ENCODE measurements around the gene VPS8. TPM values are rescaled to one million over a fixed set of nuclear protein-coding genes. Genes with fewer than 3 reads are reported as not detected.

The VPS8 gene
- total RNA-seq, 3 donors from 2014 or later (not counting 1 experiment from before 2014, with no cell fraction given): 89.3 to 127 (median 115) TPM

GRCh38 chr3:184811663-184811998, 335 bp upstream of the VPS8 start:
- DNase-seq: no peak
- H3K27me3 Mint-ChIP-seq (ENCODE audit: low read depth in 2 of 2): peaks cover 0 to 6% of the 10 kb centered on the region in 2 donors
- no peaks in the 10 kb centered on the region for H3K9me3 ChIP-seq (ENCODE audit: control insufficient read depth, insufficient read depth, low read length)
- peaks cover 26 to 47% of the 10 kb centered on the region in 2 donors for H3K4me1 Mint-ChIP-seq
- peak overlapping the region; percentile 91 for H3K4me3 Mint-ChIP-seq
- H3K4me3 ChIP-seq (ENCODE audit: low read length): peak overlapping the region; percentile 95
- WGBS (ENCODE audit: insufficient coverage): 0% methylated on average over 3 of the region's 3 CpGs
- H3K27ac Mint-ChIP-seq: peak overlapping the region; percentile 84 to 95
- no peak for TF ChIP-seq CTCF (IDR thresholded peaks at IDR 0.05)
- no peak for ATAC-seq
- no peaks in the 10 kb centered on the region for H3K9me3 Mint-ChIP-seq
- H3K36me3 Mint-ChIP-seq: no peaks in the 10 kb centered on the region
- no peaks in the 10 kb centered on the region for H3K36me3 ChIP-seq (ENCODE audit: control insufficient read depth, insufficient read depth, low read length)
- peaks cover 8% of the 10 kb centered on the region for H3K4me1 ChIP-seq (ENCODE audit: control insufficient read depth, insufficient read depth, low read length)
- intact Hi-C loops (cut with micrococcal nuclease): no loop called here
- H3K27ac ChIP-seq (ENCODE audit: low read length): no peak overlapping the region
- no peaks in the 10 kb centered on the region for H3K27me3 ChIP-seq (ENCODE audit: control insufficient read depth, insufficient read depth, low read length)

- DNase-seq (no peak), ATAC-seq (peak in 1 of 3 donors; percentile 34)
- WGBS (ENCODE audit: insufficient coverage): 8% methylated on average over 17 of the region's 17 CpGs
- Histone ChIP-seq H3K4me3 (ENCODE audit: low read length) (peak overlapping the region; percentile 95), H3K9me3 (ENCODE audit: control insufficient read depth, insufficient read depth, low read length) (no peaks in the 10 kb centered on the region), H3K36me3 (ENCODE audit: control insufficient read depth, insufficient read depth, low read length) (peaks cover 3% of the 10 kb centered on the region), H3K27me3 (ENCODE audit: control insufficient read depth, insufficient read depth, low read length) (no peaks in the 10 kb centered on the region), H3K27ac (ENCODE audit: low read length) (peak overlapping the region; percentile 79), H3K4me1 (ENCODE audit: control insufficient read depth, insufficient read depth, low read length) (peaks cover 8% of the 10 kb centered on the region)
- no peak for TF ChIP-seq CTCF (IDR thresholded peaks at IDR 0.05)
- H3K27me3 Mint-ChIP-seq (ENCODE audit: low read depth in 2 of 2): peaks cover 0 to 6% of the 10 kb centered on the region in 2 donors
- no peaks in the 10 kb centered on the region for H3K9me3 Mint-ChIP-seq
- intact Hi-C loops (cut with micrococcal nuclease): no loop called here
- peak overlapping the region; percentile 84 to 95 for H3K27ac Mint-ChIP-seq
- peaks cover 26 to 53% of the 10 kb centered on the region in 2 donors for H3K4me1 Mint-ChIP-seq
- peak overlapping the region; percentile 91 for H3K4me3 Mint-ChIP-seq
- no peaks in the 10 kb centered on the region for H3K36me3 Mint-ChIP-seq
Observed at GRCh38 chr3:184812662-184813042, 686 bp downstream of the VPS8 start.

GRCh38 chr3:184813357-184813756, 1.4 kb downstream of the VPS8 start:
- Histone ChIP-seq H3K4me3 (ENCODE audit: low read length) (no peak overlapping the region), H3K36me3 (ENCODE audit: control insufficient read depth, insufficient read depth, low read length) (peaks cover 3% of the 10 kb centered on the region), H3K4me1 (ENCODE audit: control insufficient read depth, insufficient read depth, low read length) (peaks cover 8% of the 10 kb centered on the region), H3K27ac (ENCODE audit: low read length) (no peak overlapping the region), H3K27me3 (ENCODE audit: control insufficient read depth, insufficient read depth, low read length) (no peaks in the 10 kb centered on the region), H3K9me3 (ENCODE audit: control insufficient read depth, insufficient read depth, low read length) (no peaks in the 10 kb centered on the region)
- DNase-seq: no peak
- no peak for TF ChIP-seq CTCF (IDR thresholded peaks at IDR 0.05)
- intact Hi-C loops (cut with micrococcal nuclease): no loop called here
- 76% methylated on average over 2 of the region's 3 CpGs for WGBS (ENCODE audit: insufficient coverage)
- no peaks in the 10 kb centered on the region for H3K36me3 Mint-ChIP-seq
- ATAC-seq: no peak
- H3K27me3 Mint-ChIP-seq (ENCODE audit: low read depth in 2 of 2): peaks cover 0 to 6% of the 10 kb centered on the region in 2 donors
- peaks cover 26 to 53% of the 10 kb centered on the region in 2 donors for H3K4me1 Mint-ChIP-seq
- H3K4me3 Mint-ChIP-seq: peak overlapping the region; percentile 91
- peak overlapping the region; percentile 84 to 95 for H3K27ac Mint-ChIP-seq
- no peaks in the 10 kb centered on the region for H3K9me3 Mint-ChIP-seq

GRCh38 chr3:184814214-184814613, 2.2 kb downstream of the VPS8 start:
- peaks cover 8% of the 10 kb centered on the region for H3K4me1 ChIP-seq (ENCODE audit: control insufficient read depth, insufficient read depth, low read length)
- peaks cover 26 to 55% of the 10 kb centered on the region in 2 donors for H3K4me1 Mint-ChIP-seq

More at GRCh38 chr3:184814214-184814613, 2.2 kb downstream of the VPS8 start:
- ATAC-seq: no peak
- H3K36me3 Mint-ChIP-seq: no peaks in the 10 kb centered on the region
- no peak overlapping the region for H3K4me3 Mint-ChIP-seq
- no peaks in the 10 kb centered on the region for H3K9me3 Mint-ChIP-seq
- intact Hi-C loops (cut with micrococcal nuclease): no loop called here
- H3K27me3 Mint-ChIP-seq (ENCODE audit: low read depth in 2 of 2): peaks cover 0 to 6% of the 10 kb centered on the region in 2 donors
- H3K27ac Mint-ChIP-seq: no peak overlapping the region
- Histone ChIP-seq H3K27ac (ENCODE audit: low read length) (no peak overlapping the region), H3K9me3 (ENCODE audit: control insufficient read depth, insufficient read depth, low read length) (no peaks in the 10 kb centered on the region), H3K36me3 (ENCODE audit: control insufficient read depth, insufficient read depth, low read length) (peaks cover 3% of the 10 kb centered on the region), H3K27me3 (ENCODE audit: control insufficient read depth, insufficient read depth, low read length) (no peaks in the 10 kb centered on the region), H3K4me3 (ENCODE audit: low read length) (no peak overlapping the region)
- TF ChIP-seq CTCF (IDR thresholded peaks at IDR 0.05): no peak
- DNase-seq: no peak

Measured in natural killer cell (primary cell).